Activated CD4-positive, alpha-beta T cell treated with anti-CD3 and anti-CD28 coated beads, Interleukin-2, amount 10 ng/mL, durations not matched to agents 24 days and 14 days (primary cell): ENCODE measurements around the gene MRPL53. TPM values are rescaled to one million over a fixed set of nuclear protein-coding genes. Genes with fewer than 3 reads are reported as not detected.

ENCODE experiments used
- DNase-seq: peaks from one replicate; pipeline ENCODE4 v3.0.0; 2022
- H3K27ac Mint-ChIP-seq: one replicate; pipeline ENCODE4 v1.8.0; 2022; ENCODE audit warnings: mild to moderate bottlenecking, mixed read lengths
- H3K27me3 Mint-ChIP-seq: one replicate; pipeline ENCODE4 v1.8.0; 2022; ENCODE audit warnings: mixed read lengths
- H3K36me3 Mint-ChIP-seq: one replicate; pipeline ENCODE4 v1.8.0; 2022; ENCODE audit warnings: low read depth, mild to moderate bottlenecking, mixed read lengths
- H3K4me1 Mint-ChIP-seq: one replicate; pipeline ENCODE4 v1.8.0; 2021; ENCODE audit warnings: mixed read lengths
- H3K4me3 Mint-ChIP-seq: one replicate; pipeline ENCODE4 v1.8.0; 2022; ENCODE audit warnings: mild to moderate bottlenecking, moderate library complexity, mixed read lengths
- H3K9me3 Mint-ChIP-seq: one replicate; pipeline ENCODE4 v1.8.0; 2021; ENCODE audit warnings: mixed read lengths
- intact Hi-C: fragments of 100-400 bp; cut with micrococcal nuclease; formaldehyde crosslinking; loops from one replicate; pipeline ENCODE4 v1.15.1; 2023
- total RNA-seq: library from RNA; stranded (reverse); gene quantifications from 2 replicates; pipeline ENCODE4 v1.2.3, GENCODE V29; 2022

Gene MRPL53
- 89.0 and 115 TPM in 2 replicates for total RNA-seq

- intact Hi-C loops, result loop anchor here (1.0 kb wide), 3 partner anchors 10 to 57 kb away; partner anchors contain the start of genes AUP1, CCDC142, HTRA2 and WBP1
- H3K9me3 Mint-ChIP-seq, result no peaks in the 10 kb centered on the region
- no peaks in the 10 kb centered on the region for H3K27me3 Mint-ChIP-seq
- H3K36me3 Mint-ChIP-seq, result peaks cover 30% of the 10 kb centered on the region
- H3K27ac Mint-ChIP-seq, result peak within 1 kb of the TSS; percentile 98
- peak; percentile 99 for DNase-seq
- H3K4me1 Mint-ChIP-seq, result peaks cover 22% of the 10 kb centered on the region
- H3K4me3 Mint-ChIP-seq, result peak within 1 kb of the TSS; percentile 99
Observed at GRCh38 chr2:74472086-74472944, at the start of gene MRPL53. MRPL53 (minus strand) TSS chr2:74472680; CDS start chr2:74472660, 20 bp downstream.

- Mint-ChIP-seq H3K9me3 (peaks cover 7% of the 10 kb centered on the region), H3K27ac (no peak overlapping the region), H3K27me3 (peaks cover 77% of the 10 kb centered on the region), H3K4me1 (peaks cover 19% of the 10 kb centered on the region), H3K4me3 (peak overlapping the region; percentile 79), H3K36me3 (peaks cover 9% of the 10 kb centered on the region)
- intact Hi-C loops, result loop anchor here (1.0 kb wide), 1 partner anchor 13 kb away; the partner anchor contains the start of genes AUP1 and HTRA2
- no peak for DNase-seq
Observed at GRCh38 chr2:74516650-74517049, 44.2 kb upstream of the MRPL53 start.

DNA sequence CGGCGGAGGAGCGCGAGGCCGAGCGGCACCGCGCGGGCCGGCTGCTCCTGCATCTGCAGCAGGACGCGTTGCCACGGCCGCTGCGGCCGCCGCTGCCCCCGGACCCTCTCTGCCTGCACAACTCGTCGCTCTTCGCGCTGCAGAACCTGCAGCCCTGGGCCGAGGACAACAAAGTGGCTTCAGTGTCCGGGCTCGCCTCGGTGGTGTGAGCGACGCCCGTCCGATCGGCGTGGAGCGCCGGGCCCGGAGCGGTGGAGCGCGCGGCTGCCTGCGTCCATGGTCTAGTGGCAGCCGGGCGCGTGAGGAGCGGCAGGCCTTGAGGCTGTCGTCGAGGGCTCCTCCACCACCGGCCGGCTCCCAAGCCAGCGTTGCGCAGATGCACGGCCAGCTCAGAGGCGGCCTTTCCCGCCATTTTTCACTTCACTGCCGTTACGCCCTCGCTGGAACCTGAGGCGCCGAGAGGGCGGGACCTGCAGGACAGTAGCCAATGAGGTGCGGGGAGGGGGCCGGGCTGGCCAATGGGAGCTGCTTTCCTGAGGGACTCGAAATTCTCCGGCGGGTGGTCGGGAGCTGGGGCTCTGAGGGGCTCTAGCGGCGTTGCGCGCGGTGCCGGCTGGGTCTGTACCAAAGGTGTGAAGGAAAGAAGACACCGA lies 43.6 kb upstream of the MRPL53 start:
- H3K27me3 Mint-ChIP-seq, result peaks cover 81% of the 10 kb centered on the region
- no peak overlapping the region for H3K27ac Mint-ChIP-seq
- H3K36me3 Mint-ChIP-seq, result peaks cover 9% of the 10 kb centered on the region
- peak; percentile 93 for DNase-seq
- intact Hi-C loops, result loop anchor here (1.0 kb wide), 1 partner anchor 17 kb away; the partner anchor contains the start of gene LBX2
- peak overlapping the region; percentile 79 for H3K4me3 Mint-ChIP-seq
- peaks cover 7% of the 10 kb centered on the region for H3K9me3 Mint-ChIP-seq
- peaks cover 21% of the 10 kb centered on the region for H3K4me1 Mint-ChIP-seq

DNA sequence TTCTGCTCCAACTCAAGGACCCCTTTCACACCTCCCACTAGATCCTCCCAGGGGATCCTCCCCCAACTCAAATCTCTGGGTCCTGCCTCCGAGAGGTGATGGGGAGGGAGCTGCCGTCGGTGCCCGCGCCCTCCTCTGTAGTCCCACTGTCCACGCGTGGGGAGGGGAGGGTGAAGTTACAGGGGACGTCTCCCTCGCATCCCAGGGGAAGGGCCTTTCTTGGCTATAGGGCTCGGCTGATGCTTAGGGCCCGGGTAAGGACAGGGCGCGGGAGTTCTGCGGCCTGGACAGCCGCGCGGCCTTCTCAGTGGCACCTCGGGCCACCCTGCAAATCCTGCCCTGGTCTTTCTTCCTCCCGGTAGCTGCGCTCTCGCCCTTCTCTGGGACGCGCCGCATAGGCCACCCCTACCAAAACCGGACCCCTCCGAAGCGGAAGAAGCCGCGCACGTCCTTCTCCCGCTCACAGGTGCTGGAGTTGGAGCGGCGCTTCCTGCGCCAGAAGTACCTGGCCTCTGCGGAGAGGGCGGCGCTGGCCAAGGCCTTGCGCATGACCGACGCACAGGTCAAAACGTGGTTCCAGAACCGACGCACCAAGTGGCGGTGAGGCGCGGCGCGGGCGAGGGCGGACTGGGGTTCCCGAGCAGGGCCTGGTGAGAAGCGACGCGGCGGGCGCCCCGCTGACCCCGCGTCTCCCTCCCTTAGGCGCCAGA lies 42.9 kb upstream of the MRPL53 start:
- intact Hi-C loops, result loop anchor here (1.0 kb wide), 1 partner anchor 16 kb away; the partner anchor contains the start of gene LBX2
- peak; percentile 68 for DNase-seq
- Mint-ChIP-seq H3K4me3 (peak overlapping the region; percentile 81), H3K27me3 (peaks cover 80% of the 10 kb centered on the region), H3K27ac (peak overlapping the region; percentile 72), H3K4me1 (peaks cover 25% of the 10 kb centered on the region), H3K9me3 (peaks cover 7% of the 10 kb centered on the region), H3K36me3 (peaks cover 9% of the 10 kb centered on the region)

- Mint-ChIP-seq H3K9me3 (peaks cover 7% of the 10 kb centered on the region), H3K4me1 (peaks cover 29% of the 10 kb centered on the region), H3K27ac (peak within 1 kb of the TSS; percentile 72), H3K36me3 (peaks cover 9% of the 10 kb centered on the region), H3K27me3 (peaks cover 77% of the 10 kb centered on the region), H3K4me3 (peak within 1 kb of the TSS; percentile 81)
- DNase-seq, result peak; percentile 70
- intact Hi-C loops, result loop anchor here (1.0 kb wide), 2 partner anchors 11 to 15 kb away; partner anchors contain the start of gene LBX2
Observed at GRCh38 chr2:74514368-74515270, 42.1 kb upstream of the MRPL53 start, which contains the start of gene TLX2. TLX2 (plus strand) TSS chr2:74514450; CDS start chr2:74514807, 357 bp downstream.

DNA sequence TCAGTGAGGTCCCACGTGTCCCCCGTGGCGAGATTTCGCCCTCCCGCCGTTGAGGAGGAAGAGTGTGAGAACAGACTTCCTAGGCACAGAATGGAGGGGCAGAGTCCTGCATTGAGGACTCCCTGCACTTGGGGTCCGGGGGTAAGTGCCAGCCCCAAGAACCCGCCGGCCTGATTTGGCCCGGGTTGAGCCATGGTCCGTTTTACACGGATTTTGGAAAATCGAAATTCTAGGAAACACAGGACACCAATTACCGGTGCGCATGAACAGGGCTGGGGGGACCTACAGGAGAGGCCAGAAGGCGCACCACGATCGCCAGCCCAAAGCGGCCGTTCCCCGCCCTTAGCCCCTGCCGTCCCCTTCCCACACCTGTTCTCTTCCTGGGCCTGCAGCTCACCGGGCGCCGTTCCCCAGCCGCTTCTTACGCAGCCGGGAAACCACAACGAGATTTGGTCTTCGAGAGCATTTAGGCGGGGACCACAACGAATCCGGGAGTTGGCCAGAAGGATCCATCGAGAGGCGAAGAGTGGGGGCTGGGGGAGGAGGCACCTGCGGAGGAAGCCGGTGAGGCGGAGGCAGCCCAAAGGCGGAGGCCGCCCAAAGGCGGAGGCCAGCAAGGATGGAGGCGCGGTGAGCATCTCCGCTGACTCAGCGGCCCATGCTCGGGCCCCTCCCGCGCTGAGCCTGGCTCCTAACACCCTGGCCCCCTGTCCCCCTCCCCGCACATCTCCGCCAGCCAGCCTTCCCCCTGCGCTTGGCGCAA lies 41.3 kb upstream of the MRPL53 start:
- Mint-ChIP-seq H3K9me3 (peaks cover 7% of the 10 kb centered on the region), H3K4me3 (peak overlapping the region; percentile 67), H3K27me3 (peaks cover 73% of the 10 kb centered on the region), H3K4me1 (peaks cover 30% of the 10 kb centered on the region), H3K27ac (no peak overlapping the region), H3K36me3 (peaks cover 9% of the 10 kb centered on the region)
- DNase-seq, result peak; percentile 79
- intact Hi-C loops, result loop anchor here (1.0 kb wide), 1 partner anchor 10 kb away; no protein-coding TSS in a partner anchor

DNA sequence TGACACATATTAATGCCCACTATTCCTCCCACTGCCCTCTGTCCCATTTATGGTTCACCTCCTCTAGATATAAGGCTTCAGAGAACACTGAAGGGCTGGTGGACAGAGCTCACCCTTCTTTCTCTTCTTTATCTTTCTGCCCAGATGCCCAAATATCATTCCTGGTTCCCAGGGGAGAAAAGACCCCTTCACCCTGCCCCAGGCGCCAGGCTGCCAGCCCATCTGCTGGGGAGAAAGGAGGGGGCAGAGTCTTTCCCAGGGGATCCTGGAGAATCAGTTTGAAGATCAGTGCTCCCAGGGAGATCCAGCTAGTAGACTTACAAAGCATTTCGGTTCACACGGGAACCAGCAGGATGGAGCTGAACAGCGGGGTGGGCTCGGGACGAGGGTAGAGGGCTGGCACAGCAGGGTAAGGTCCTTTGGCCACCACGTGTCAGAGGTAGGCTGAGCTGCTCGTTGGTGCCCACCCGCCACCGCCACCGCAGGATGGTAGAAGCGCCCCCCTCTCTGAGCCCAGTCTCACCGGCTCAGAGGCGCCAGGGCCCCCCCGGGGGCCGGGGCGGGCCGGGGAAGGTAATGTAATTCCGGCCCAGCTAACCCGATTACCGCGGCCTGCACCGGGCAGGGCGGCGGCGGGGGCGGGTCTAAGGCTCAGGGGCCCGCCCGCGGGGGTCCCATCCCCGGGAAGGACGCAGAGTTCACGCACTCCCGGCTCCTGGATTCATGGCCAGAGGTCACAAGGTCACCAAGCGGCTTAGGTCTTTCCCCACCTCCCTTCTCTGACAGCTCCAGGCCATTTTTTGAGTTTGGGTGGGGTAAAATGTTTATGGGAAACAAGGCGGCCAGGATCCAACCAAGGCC lies 40.5 kb upstream of the MRPL53 start:
- Mint-ChIP-seq H3K4me1 (peaks cover 37% of the 10 kb centered on the region), H3K27me3 (peaks cover 65% of the 10 kb centered on the region), H3K9me3 (peaks cover 7% of the 10 kb centered on the region), H3K36me3 (peaks cover 9% of the 10 kb centered on the region), H3K4me3 (peak overlapping the region; percentile 67), H3K27ac (no peak overlapping the region)
- DNase-seq, result no peak
- intact Hi-C loops, result no loop called here

DNA sequence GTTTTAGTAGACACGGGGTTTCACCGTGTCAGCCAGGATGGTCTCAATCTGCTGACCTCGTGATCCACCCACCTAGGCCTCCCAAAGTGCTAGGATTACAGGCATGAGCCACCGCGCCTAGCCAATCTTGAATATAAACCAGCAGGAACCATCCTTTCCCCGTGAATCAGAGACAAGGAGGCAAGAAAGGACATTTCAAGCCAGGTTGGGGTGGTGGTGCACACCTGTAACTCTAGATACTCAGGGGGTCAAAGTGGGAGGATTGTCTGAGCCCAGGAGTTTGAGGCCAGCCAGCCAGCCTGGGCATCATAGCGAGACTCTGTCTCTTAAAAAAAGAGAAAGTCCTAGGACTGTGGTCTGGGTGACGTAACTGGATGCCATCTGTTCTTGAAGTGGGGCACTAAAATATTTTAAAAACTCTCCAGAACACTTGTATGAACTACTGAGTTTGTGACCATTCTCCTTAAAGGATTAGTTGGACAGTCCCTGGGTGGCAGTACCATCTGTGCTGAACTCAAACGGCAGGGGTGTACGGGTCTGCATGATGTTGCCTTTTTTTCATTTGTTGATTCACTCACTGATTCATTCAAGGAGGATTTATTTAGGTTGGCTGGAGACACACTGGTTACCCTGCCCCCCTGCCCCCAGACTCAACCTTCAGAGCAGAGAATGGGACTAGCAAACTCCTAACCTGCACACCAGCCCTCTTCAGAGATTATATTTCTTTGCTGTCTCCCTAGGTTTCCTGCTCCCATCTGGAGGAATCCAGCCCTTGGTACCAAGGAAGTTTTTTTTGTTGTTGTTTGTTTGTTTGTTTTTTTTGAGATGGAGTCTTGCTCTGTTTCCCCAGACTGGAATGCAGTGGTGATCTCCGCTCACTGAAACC lies 38.9 kb upstream of the MRPL53 start:
- intact Hi-C loops, result no loop called here
- H3K4me3 Mint-ChIP-seq, result no peak overlapping the region
- peaks cover 50% of the 10 kb centered on the region for H3K27me3 Mint-ChIP-seq
- peaks cover 40% of the 10 kb centered on the region for H3K4me1 Mint-ChIP-seq
- H3K27ac Mint-ChIP-seq, result no peak overlapping the region
- DNase-seq, result no peak
- peaks cover 11% of the 10 kb centered on the region for H3K36me3 Mint-ChIP-seq
- peaks cover under 1% of the 10 kb centered on the region for H3K9me3 Mint-ChIP-seq

- intact Hi-C loops, result no loop called here
- H3K27ac Mint-ChIP-seq, result no peak overlapping the region
- H3K36me3 Mint-ChIP-seq, result peaks cover 17% of the 10 kb centered on the region
- no peak for DNase-seq
- H3K4me1 Mint-ChIP-seq, result peaks cover 46% of the 10 kb centered on the region
- H3K4me3 Mint-ChIP-seq, result no peak overlapping the region
- H3K9me3 Mint-ChIP-seq, result no peaks in the 10 kb centered on the region
- peaks cover 43% of the 10 kb centered on the region for H3K27me3 Mint-ChIP-seq
Observed at GRCh38 chr2:74510272-74510671, 37.8 kb upstream of the MRPL53 start.

- Mint-ChIP-seq H3K36me3 (peaks cover 28% of the 10 kb centered on the region), H3K4me3 (peak overlapping the region; percentile 95), H3K9me3 (no peaks in the 10 kb centered on the region), H3K27ac (peak overlapping the region; percentile 99), H3K4me1 (peaks cover 59% of the 10 kb centered on the region), H3K27me3 (peaks cover 33% of the 10 kb centered on the region)
- intact Hi-C loops, result no loop called here
- peak; percentile 74 for DNase-seq
Observed at GRCh38 chr2:74507926-74508520, 35.5 kb upstream of the MRPL53 start.
